K562 (cell line): ENCODE results near the gene DPH7. TPM values are rescaled to one million over a fixed set of nuclear protein-coding genes. Genes with fewer than 3 reads are reported as not detected.

Source experiments
- ASH1L ChIP-seq: fragments of 450-650 bp; IDR thresholded peaks from 2 replicates; pipeline ENCODE4 v1.6.1; 2018; ENCODE audit warnings: borderline replicate concordance, mild to moderate bottlenecking, low read depth; ENCODE audit not compliant: partially characterized antibody
- C11orf30 ChIP-seq: fragments of 450-650 bp; IDR thresholded peaks from 2 replicates; pipeline ENCODE4 v1.6.1; 2016; ENCODE audit warnings: low read depth, mild to moderate bottlenecking
- ESRRA ChIP-seq: fragments of 450-650 bp; IDR thresholded peaks from 2 replicates; pipeline ENCODE4 v1.6.1; 2014; ENCODE audit warnings: low read depth, mild to moderate bottlenecking, moderate library complexity, borderline replicate concordance
- FOXM1 ChIP-seq, 2 experiments: fragments of 450-650 bp in 1 of 2; sonication (generic) in 1 of 2; formaldehyde crosslinking in 1 of 2; IDR thresholded peaks; 2 replicates each; pipeline versions ENCODE4 v1.6.1 to v1.9.0; 2017 to 2022; ENCODE audit warnings: low read depth in 2 of 2, mild to moderate bottlenecking in 2 of 2, missing genetic modification reagents in 1 of 2, moderate library complexity in 1 of 2
- GTF2A2 ChIP-seq: IDR thresholded peaks from 2 replicates; pipeline ENCODE4 v1.6.1; 2016; ENCODE audit warnings: mild to moderate bottlenecking, missing genetic modification characterization, missing compliant biosample characterization
- HLTF ChIP-seq: fragments of 450-650 bp; IDR thresholded peaks from 2 replicates; pipeline ENCODE4 v1.6.1; 2016
- HNRNPK ChIP-seq: fragments of 200-400 bp; formaldehyde crosslinking; IDR thresholded peaks from one replicate; pipeline ENCODE4 v1.6.1; 2018; ENCODE audit warnings: mild to moderate bottlenecking, low read depth, low read length; ENCODE audit not compliant: poor library complexity, severe bottlenecking
- PHF20 ChIP-seq: fragments of 450-650 bp; IDR thresholded peaks from 2 replicates; pipeline ENCODE4 v1.6.1; 2018; ENCODE audit not compliant: partially characterized antibody
- POLR2B ChIP-seq: fragments of 450-650 bp; IDR thresholded peaks from 2 replicates; pipeline ENCODE4 v1.6.1; 2018; ENCODE audit warnings: low read depth; ENCODE audit not compliant: partially characterized antibody
- POLR2G ChIP-seq: fragments of 200-400 bp; formaldehyde crosslinking; IDR thresholded peaks from 2 replicates; pipeline ENCODE4 v1.6.1; 2017; ENCODE audit warnings: low read depth, mild to moderate bottlenecking, antibody characterized with exemption, low read length, moderate library complexity
- TAF1 ChIP-seq: IDR thresholded peaks from 2 replicates; pipeline ENCODE4 v1.6.1; 2011; ENCODE audit warnings: mild to moderate bottlenecking, low read length, moderate library complexity; ENCODE audit not compliant: insufficient read depth, control insufficient read depth, severe bottlenecking; ENCODE audit errors: extremely low read depth
- TAF15 ChIP-seq: fragments of 200-400 bp; formaldehyde crosslinking; IDR thresholded peaks from 2 replicates; pipeline ENCODE4 v1.6.1; 2017; ENCODE audit warnings: mild to moderate bottlenecking, low read depth, low read length, moderate library complexity
- TEAD1 ChIP-seq, 2 experiments: fragments of 450-650 bp in 1 of 2; sonication (generic) in 1 of 2; formaldehyde crosslinking; IDR thresholded peaks; 2 replicates each; pipeline versions ENCODE4 v1.4.0 to v1.8.0; 2020 to 2022; ENCODE audit warnings: mild to moderate bottlenecking in 2 of 2, missing genetic modification reagents in 1 of 2
- XRCC5 ChIP-seq: fragments of 200-400 bp; formaldehyde crosslinking; IDR thresholded peaks from 2 replicates; pipeline ENCODE4 v1.6.1; 2017; ENCODE audit warnings: low read depth, mild to moderate bottlenecking, low read length
- ZC3H11A ChIP-seq: IDR thresholded peaks from 2 replicates; pipeline ENCODE4 v1.6.1; 2012; ENCODE audit warnings: low read depth, low read length, improper control_type of control experiment
- ZNF23 ChIP-seq: fragments of 250-450 bp; sonication (Bioruptor Pico); IDR thresholded peaks from 2 replicates; pipeline ENCODE4 v1.4.0; 2020; ENCODE audit warnings: mild to moderate bottlenecking
- ZNF253 ChIP-seq: fragments of 250-450 bp; sonication (Bioruptor Pico); conservative IDR thresholded peaks from 2 replicates; pipeline ENCODE4 v1.6.1; 2021; ENCODE audit warnings: mild to moderate bottlenecking
- ZNF766 ChIP-seq: fragments of 200-800 bp; sonication (Bioruptor generic); conservative IDR thresholded peaks from 2 replicates; pipeline ENCODE4 v1.6.1; 2016; ENCODE audit warnings: missing genetic modification characterization, missing compliant biosample characterization
- polyA plus RNA-seq, 8 experiments: library from polyadenylated mRNA; depleted of rRNA in 4 of 8; stranded (reverse) in 5 of 8; unstranded in 3 of 8; fragments of >200 nt; fragmentation: Nextera tagmentation in 2 of 8; fragmentation: Illumina TruSeq in 1 of 8; extraction: Ambion mirVana in 2 of 8; extraction: Trizol in 1 of 8; gene quantifications; 2 replicates each; pipeline versions ENCODE4 v1.2.1 to v1.2.3, GENCODE V29; 2011 to 2014; ENCODE audit warnings: inconsistent platforms in 1 of 8, missing spikeins in 1 of 8
- total RNA-seq, 7 experiments: library from RNA; depleted of rRNA in 6 of 7; stranded (reverse); fragments of >200 nt in 6 of 7; fragmentation: Illumina TruSeq in 2 of 7; extraction: Trizol in 2 of 7; gene quantifications; 2 replicates each; pipeline versions ENCODE4 v1.2.1 to v1.2.3, GENCODE V29; 2011 to 2021; ENCODE audit warnings: low replicate concordance in 1 of 7
- TF ChIP-seq, protein P1 (sequence below): sonication (generic); formaldehyde crosslinking; IDR thresholded peaks from 2 replicates; pipeline ENCODE4 v1.8.0; 2022; ENCODE audit warnings: mild to moderate bottlenecking, low read depth, missing genetic modification reagents
- TF ChIP-seq, protein P2 (sequence below): sonication (generic); formaldehyde crosslinking; IDR thresholded peaks from 2 replicates; pipeline ENCODE4 v1.8.0; 2022; ENCODE audit warnings: mild to moderate bottlenecking, missing genetic modification reagents, borderline replicate concordance
- TF ChIP-seq, protein P3 (sequence below), 3 experiments: IDR thresholded peaks in 2 of 3; conservative IDR thresholded peaks in 1 of 3; 2 replicates each; pipeline ENCODE4 v1.5.1; 2011 to 2012; ENCODE audit warnings: low read length in 3 of 3, mild to moderate bottlenecking in 3 of 3, control low read depth in 2 of 3, improper control_type of control experiment in 1 of 3, inconsistent platforms in 1 of 3, low read depth in 1 of 3, mixed read lengths in 1 of 3, moderate library complexity in 1 of 3; ENCODE audit not compliant: insufficient read depth in 2 of 3

DPH7 gene
- total and polyA plus RNA-seq, 9 of the 15 experiments (the other 6 are each of a cell fraction or from before 2014, with no cell fraction given) = 13.9 to 68.6 (median 41.3) TPM

DNA sequence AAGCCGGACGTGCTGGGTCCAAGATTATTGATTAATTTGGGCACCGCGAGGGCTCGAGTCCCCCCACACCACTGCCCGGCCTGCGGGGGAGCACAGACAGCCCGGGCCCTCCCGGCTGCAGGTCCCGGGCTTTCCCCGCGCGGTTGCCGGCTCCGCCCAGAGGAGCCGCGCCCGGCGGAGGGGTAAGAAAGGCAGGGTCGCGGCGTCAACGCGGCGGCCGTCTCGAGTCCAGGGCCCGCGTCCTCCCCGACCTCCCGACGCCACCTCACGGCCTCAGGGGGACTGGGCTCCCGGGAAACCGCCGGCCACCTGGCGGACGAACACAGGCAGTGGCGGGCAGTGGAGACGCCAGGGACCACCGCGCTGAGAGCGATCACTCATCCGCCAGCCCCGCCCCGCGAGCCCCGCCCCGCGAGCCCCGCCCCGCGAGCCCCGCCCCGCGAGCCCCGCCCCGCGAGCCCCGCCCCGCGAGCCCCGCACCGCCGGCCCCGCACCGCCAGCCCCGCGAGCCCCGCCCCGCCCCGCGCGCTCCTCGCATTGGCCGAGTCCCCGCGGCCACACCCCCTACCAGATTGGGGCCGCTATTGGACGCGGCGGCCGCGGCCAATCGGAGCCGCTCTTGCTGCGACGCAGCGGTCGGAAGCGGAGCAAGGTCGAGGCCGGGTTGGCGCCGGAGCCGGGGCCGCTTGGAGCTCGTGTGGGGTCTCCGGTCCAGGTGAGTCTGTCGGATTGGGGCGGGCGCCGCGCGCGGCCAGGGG lies 27.3 kb downstream of the DPH7 start, which contains the start of gene MRPL41 (continued):
- TF ChIP-seq, protein P1, sequence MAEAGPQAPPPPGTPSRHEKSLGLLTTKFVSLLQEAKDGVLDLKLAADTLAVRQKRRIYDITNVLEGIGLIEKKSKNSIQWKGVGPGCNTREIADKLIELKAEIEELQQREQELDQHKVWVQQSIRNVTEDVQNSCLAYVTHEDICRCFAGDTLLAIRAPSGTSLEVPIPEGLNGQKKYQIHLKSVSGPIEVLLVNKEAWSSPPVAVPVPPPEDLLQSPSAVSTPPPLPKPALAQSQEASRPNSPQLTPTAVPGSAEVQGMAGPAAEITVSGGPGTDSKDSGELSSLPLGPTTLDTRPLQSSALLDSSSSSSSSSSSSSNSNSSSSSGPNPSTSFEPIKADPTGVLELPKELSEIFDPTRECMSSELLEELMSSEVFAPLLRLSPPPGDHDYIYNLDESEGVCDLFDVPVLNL = no peak
- TF ChIP-seq XRCC5 (peak; percentile 73; the same call in 1 of the 2 replicates), ZNF253 (CRISPR knock-in tag) (no peak), HLTF (no peak), FOXM1 (IDR thresholded peaks at IDR 0.05; ENCODE audit: low read depth) (no peak), FOXM1 (CRISPR knock-in tag; IDR thresholded peaks at IDR 0.05; ENCODE audit: low read depth) (no peak; the same call in 1 of the 2 replicates), TAF1 (peak; percentile 81), POLR2G (peak; percentile 94), HNRNPK (no peak), ZC3H11A (no peak), TEAD1 (CRISPR knock-in tag; IDR thresholded peaks at IDR 0.05) (peak in 1 of 2 experiments; percentile 69; a peak in 1 of 4 replicates), POLR2B (peak; percentile 64), C11orf30 (peak; percentile 64), ZNF766 (no peak), PHF20 (no peak), ESRRA (peak; percentile 76; the same call in 1 of the 2 replicates), TAF15 (no peak), GTF2A2 (tag) (no peak), ASH1L (peak; percentile 75), ZNF23 (CRISPR knock-in tag) (no peak)
- TF ChIP-seq, protein P2, sequence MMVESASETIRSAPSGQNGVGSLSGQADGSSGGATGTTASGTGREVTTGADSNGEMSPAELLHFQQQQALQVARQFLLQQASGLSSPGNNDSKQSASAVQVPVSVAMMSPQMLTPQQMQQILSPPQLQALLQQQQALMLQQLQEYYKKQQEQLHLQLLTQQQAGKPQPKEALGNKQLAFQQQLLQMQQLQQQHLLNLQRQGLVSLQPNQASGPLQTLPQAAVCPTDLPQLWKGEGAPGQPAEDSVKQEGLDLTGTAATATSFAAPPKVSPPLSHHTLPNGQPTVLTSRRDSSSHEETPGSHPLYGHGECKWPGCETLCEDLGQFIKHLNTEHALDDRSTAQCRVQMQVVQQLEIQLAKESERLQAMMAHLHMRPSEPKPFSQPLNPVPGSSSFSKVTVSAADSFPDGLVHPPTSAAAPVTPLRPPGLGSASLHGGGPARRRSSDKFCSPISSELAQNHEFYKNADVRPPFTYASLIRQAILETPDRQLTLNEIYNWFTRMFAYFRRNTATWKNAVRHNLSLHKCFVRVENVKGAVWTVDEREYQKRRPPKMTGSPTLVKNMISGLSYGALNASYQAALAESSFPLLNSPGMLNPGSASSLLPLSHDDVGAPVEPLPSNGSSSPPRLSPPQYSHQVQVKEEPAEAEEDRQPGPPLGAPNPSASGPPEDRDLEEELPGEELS (CRISPR knock-in tag) = no peak
- TF ChIP-seq, protein P3, sequence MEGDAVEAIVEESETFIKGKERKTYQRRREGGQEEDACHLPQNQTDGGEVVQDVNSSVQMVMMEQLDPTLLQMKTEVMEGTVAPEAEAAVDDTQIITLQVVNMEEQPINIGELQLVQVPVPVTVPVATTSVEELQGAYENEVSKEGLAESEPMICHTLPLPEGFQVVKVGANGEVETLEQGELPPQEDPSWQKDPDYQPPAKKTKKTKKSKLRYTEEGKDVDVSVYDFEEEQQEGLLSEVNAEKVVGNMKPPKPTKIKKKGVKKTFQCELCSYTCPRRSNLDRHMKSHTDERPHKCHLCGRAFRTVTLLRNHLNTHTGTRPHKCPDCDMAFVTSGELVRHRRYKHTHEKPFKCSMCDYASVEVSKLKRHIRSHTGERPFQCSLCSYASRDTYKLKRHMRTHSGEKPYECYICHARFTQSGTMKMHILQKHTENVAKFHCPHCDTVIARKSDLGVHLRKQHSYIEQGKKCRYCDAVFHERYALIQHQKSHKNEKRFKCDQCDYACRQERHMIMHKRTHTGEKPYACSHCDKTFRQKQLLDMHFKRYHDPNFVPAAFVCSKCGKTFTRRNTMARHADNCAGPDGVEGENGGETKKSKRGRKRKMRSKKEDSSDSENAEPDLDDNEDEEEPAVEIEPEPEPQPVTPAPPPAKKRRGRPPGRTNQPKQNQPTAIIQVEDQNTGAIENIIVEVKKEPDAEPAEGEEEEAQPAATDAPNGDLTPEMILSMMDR (IDR thresholded peaks at IDR 0.05 in 2 of 3, conservative IDR thresholded peaks at IDR 0.05 in 1 of 3; ENCODE audit: insufficient read depth in 2 of 3, low read depth in 1 of 3, low read length in 3 of 3) = peak; percentile 40 to 99 (median 90); a peak in 4 of 6 replicates
